NCI-H82 (cell line): ENCODE results near the gene GDI2.
"Not testable (repeated sequence)": the region's sequence is repeated elsewhere in the genome, so short reads cannot be mapped to it uniquely, and the experiment has no call there.

Experiments used
- DNase-seq: peaks from one replicate; lab custom pipeline; 2025; lab: John Stamatoyannopoulos, UW

Gene GDI2

GRCh38 chr10:5813341-5814109, at the start of gene GDI2:
GDI2 (minus strand) TSS chr10:5813434; CDS start chr10:5813258, 176 bp downstream.
- peak; percentile 97 for DNase-seq

DNA sequence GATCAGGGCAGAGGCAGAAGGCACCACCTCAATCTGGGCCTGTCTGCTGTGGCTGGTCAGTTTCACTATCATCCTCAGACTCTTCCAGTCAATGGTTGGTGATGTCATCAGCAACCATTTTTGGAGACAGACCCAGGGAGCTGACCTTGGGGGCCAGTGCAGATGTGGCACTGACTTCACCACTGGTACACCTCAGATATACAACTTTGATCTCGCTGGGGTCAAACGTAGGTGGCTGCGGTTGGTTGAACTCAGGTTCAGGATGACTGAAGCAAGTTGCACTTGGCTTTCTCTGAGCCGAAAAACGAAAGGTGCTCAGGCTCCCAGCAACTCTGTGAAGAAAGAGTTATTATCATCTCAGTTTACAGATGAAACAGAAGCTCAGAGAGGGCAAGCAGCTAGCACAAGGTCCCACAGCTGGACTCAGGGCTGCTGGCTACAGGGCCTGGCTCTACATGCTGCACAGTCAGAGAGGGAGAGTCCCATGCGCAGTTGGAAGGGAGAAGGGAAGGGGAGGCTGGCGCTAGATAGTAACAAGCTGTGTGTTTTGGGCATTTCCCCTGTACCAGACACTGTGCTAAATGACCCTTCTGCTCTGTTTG, 49.2 kb upstream of the GDI2 start:
- no peak for DNase-seq

- no peak for DNase-seq
Observed at GRCh38 chr10:5860066-5860465, 46.8 kb upstream of the GDI2 start.

DNA sequence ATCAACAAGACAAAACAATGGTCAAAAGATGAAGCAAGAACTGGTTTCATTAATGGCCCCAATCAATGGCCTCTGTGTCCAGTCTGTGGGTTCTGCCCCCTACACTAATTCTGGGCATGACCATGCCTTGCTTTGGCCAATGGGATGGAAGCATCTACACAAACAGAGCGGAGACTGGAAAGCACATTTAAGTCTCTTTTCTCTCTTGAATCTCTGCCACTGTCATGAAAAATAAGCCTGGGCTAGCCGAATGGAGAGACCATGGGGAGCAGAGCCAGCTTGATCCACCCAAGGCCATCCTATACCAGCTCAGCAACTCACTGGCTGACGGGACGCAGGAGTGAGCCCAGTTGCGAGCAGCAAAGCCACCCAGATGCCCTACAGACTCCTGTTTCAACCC, 45.6 kb upstream of the GDI2 start:
- DNase-seq: no peak

GRCh38 chr10:5856701-5857004, 43.4 kb upstream of the GDI2 start:
- no peak for DNase-seq

DNA sequence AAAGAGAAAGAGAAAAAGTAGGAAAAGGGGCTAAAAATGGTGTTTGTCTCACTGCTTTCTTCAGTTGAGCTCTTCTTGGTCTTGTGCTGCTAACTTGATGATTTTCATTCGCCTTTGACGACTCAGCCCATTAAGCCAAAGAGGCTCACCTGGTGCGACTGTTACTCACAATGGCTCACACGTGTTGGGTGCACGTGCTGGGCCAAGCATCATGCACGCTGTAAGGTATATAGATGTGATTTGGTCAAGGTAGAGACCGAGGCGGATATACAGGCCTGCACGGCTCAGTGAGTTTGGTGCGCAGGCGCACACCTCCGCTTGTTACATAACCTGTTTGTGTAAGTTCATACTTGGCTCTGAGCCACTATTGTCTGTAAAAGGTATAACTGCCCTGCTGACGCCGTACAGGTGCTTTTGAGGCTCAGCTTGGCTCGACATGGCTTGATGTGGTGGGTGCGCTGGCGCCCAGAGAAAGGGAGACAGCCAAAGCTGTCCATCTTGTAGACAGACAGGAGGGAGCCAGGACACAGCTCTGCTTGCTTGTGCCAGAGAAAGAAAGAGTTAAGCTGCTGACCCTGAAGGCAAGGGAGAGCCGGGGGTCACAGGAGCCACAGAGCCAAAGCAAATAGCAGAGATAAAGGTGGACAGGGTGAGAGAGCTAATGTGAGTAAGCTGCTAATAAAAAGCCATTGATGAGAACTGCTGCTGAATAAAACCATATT, 42.9 kb upstream of the GDI2 start:
- DNase-seq: no peak

DNA sequence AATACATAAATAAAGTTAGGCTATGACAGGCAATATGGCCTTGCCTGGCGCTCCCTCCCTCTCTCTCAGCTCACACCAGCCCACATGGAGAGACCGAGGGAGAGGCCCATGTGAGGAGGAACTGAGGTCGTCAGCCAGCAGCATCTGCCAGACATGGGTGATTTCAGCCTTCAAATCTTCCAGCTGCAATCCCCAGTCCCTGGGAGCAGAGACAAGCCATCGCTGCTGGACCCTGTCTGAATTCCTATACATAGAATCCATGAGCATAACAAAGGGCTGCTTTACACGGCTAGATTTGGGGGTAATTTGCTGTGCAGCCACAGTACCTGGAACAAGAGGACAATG, 40.9 kb upstream of the GDI2 start:
- DNase-seq: no peak

GRCh38 chr10:5846667-5847066, 33.4 kb upstream of the GDI2 start:
- not testable (repeated sequence) for DNase-seq

DNA sequence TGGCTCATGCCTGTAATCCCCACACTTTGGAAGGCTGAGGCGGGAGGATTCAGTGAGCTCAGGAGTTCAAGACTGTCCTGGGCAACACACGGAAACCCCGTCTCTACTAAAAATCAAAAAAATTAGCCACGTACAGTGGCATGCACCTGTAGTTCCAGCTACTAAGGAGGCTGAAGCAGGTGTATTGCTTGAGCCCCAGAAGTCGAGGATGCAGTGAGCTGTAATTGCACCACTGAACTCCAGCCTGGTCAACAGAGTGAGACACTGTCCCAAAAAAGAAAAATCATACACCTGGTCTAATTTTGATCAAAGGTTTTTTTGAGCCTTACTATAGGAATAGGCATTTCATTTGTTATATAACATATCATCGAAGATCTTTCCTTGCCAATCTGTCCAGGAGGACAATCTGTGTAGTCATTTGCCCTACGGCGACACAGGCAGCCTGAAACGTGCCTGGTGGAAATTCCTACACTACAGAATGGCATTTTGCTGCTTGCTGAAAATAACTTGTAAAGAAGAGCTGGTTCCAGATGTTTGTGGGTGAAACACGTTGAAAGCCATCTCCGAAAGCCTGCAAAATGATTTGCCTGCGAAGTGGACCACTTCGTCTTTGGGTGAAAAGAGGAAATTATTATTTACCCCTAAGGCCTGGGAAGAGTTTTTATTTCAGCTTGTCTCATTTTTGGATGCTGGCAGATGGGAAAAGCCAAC, 31.3 kb upstream of the GDI2 start:
- DNase-seq: no peak

DNA sequence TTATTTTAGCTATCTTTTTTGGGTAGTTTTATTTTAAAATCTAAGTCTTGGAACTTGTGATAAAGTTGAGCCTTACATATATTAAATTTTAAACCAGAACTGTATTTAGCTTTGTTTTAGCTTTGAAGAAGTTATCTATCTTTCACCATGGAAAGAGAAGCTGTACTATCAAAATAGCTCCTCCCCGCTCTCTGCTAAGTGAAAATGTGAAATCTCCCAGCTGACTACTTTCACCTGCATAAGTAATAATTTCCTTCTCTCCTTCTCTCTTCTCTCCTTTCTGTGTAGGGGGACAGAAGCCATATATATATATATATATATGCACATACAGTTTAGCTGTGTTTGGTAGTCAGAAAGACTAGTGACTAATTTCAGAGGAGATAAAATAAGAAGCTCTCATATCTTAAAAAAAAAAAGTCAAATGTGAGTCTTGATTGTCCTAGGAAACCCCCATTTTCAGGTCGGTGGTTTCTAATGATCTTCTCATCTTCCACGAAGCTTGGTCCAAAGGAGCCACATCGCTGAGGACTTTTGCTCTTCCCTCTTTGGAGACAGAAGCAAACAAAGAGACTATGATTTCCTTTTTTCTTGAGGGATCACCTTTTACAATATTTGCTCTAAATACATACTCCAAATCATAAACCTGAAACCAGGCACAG, 30.6 kb upstream of the GDI2 start:
- DNase-seq: no peak

GRCh38 chr10:5841965-5842364, 28.7 kb upstream of the GDI2 start:
- no peak for DNase-seq

DNA sequence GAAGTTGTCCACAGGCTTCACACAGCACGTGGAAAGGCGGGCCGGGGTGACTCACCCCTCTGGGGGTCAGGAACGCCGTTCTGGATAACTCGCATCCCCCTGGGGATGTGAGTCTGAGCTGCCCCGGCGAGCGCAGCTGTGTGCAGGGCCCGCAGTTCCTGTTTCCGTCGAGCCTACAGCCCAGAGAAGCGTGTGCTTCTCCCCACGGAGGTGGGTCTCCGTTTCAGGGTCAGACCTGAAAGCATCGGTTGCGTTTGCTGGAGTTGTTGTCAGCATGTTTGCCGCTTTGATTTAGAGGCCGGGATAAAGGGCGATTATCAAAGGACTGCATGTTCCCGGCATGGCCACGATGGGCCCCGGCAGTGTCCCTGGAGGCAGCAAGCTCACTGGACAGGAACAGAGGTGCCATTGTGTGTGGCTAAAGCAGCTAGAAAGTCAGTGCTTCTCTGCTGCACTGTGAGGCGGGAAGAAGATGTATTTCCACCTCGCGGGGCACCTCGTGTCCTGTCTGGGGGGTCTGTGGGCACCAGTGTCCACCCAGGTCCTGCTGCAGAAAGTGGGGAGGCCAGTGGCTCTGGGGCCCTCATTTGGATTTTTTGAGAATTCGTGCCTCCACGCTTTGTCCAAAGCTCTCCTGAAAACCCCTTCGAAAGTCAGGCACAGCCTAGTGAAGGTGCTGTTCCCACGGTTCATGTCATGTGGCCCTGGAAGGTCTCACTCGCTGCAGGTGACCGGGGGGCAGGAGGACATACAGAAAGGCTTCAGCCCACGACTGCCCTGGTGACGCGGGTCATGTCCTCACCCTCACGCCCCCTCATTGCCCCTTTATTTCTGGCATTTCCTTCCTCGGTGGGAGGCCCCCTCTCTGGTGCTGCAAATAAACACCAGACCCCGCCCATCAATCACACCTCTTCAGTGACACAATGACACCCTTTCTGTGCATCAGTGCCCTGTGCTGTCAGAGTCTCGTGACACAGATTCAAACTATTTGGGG, 27.4 kb upstream of the GDI2 start:
- no peak for DNase-seq

DNA sequence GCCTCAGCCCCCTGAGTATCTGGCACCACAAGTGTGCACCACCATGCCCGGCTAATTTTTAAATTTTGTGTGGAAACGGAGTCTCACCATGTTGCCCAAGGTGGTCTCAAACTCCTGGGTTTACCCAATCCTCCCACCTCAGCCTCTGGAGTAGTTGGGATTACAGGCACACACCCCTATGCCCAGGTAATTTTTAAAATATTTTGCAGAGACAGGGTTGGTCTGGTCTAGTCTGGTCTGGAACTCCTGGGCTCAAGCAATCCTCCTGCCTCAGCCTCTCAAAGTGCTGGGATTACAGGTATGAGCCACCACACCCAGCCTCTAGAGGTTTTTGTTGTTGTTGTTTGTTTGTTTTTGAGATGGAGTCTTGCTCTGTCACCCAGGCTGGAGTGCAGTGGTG, 22.9 kb upstream of the GDI2 start:
- not testable (repeated sequence) for DNase-seq

- peak; percentile 15 for DNase-seq
Observed at GRCh38 chr10:5835446-5836095, 22.3 kb upstream of the GDI2 start.

DNA sequence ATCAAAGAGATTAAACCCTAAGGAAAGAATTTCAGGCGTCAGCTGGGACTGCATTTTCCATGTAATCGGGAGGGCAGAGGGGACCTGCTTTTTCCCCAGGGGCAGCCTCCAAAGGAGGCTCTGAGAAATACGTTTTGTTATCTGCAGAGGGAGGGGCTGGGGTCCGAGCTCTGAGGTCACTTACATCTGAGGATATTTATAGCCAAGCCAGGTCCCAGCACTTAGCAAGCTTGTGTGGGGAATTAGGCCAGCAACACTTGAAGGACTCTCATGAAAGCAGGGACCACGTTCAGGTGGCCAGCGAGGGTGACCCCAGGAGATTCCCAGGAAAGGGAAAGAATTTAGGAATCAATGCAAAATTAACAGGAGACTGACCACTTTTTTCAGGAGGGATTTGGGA, 20.6 kb upstream of the GDI2 start:
- DNase-seq: no peak

DNA sequence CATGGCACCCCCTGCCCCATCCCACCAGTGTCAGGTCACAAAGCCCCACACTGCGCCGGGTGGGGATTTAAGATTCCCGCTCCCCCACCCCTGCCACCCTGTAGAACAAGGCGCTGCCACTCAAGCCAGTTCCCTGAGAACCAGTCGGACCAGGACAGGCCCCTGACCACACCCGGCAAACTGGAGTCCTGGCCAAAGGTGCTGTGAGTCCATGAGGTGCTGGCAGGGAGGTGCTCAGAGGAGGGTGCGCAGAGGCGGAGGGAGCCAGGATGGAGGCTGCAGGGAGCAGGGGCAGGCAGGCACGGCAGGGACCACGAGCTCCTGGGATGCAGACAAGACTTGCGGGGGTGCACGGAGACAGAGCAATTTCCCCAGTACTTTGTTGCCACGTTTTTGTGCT, 19.7 kb upstream of the GDI2 start:
- no peak for DNase-seq

DNA sequence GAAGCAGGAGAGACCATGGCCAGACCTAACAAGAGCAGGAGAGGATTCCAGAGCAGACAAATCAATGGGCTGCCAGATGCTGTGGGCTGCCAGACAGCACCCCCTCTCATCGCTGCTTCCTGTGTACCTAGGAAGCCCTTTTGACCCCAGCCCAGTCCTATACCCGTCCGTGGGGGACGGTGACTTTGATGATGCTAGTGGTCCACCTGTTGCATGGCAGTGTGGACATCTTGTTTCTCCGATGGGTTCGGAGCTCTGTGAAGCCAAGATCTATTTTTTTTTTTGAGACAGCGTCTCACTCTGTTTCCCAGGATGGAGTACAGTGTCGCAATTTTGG, 18.2 kb upstream of the GDI2 start:
- DNase-seq: no peak

DNA sequence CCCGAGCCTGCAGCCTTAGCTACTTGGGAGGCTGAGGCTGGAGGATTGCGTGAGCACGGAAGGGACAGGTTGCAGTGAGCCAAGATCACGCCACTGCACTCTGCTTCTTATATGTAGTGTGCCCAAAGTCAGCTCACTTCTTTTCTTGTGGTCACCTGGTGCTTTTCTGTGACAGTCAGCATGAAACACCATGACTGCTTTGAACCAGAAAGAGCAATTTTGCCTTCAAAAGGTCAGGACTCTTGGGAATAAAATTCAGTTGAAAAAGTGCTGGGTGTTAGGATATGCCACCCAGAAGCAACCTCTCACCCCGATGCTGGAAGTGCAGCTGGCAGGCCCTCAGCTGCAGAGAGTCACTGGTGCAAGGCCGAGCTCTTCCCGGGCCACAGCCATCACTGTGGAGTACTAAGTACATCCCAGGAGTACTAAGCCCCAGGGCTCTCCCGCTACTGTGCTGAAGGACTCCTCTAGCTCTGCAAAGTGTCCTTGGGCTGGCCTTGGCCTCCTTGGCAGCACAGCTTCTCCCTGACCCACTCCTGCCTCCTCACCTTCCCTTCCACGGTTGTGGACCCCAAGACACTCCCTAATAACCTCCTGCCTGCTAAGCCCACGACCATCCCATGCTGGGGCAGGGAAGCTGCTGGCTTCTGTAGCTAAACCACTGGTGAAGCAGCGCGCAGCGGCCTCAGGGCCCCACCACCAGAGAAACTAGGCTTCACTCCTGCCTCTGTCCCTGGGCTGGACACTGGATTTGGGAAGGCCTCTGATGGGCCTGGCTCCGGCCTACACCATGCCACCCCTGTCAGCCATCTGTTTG, 17.6 kb upstream of the GDI2 start:
- DNase-seq: no peak

DNA sequence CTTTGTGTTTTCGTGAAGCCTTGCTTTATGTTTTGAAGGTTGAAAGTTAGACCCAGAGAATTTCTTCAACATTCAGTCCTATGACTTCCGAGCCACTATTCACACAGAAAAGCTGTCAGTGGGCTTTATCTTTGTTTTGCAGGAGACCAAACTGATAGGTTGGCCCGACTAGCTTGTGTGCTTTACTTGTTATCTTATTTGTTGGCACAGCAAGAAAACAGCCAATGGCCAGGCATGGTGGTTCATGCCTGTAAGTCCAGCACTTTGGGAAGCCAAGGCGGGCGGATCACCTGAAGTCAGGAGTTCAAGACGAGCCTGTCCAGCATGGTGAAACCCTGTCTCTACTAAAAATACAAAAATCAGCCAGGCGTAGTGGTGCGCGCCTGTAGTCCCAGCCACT, 16.0 kb upstream of the GDI2 start:
- no peak for DNase-seq

GRCh38 chr10:5828725-5829124, 15.5 kb upstream of the GDI2 start:
- no peak for DNase-seq
